Measurements from ENCODE around the gene DNM3. TPM values are rescaled to one million over a fixed set of nuclear protein-coding genes. Genes with fewer than 3 reads are reported as not detected.

Gene DNM3
- total RNA-seq, 1 donor from 2014 or later = 2.1 TPM

DNA sequence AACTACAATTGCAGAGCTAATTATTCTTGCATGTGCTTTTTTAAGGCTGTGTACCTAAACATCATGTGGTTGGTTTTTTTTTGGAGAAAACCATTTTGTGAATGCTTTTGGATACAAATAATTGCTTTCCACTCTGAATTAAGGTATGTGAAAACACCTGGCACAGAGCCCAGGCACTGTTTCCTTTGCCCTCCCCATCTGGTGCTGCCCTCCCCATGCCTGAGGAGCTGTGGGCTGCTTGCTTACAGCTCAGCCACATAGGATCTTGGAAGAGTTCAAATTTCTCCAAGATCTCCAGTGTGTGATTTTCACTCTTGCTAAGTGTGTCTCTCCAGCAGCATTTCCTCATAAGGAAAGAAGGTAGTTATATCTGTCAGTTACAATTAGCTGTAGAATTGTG lies 27.8 kb downstream of the DNM3 start:
- no peak for DNase-seq (ENCODE audit: extremely low spot score, unreplicated experiment)
- no peak overlapping the region for H3K4me3 Mint-ChIP-seq
- H3K4me1 Mint-ChIP-seq (ENCODE audit: unreplicated experiment) = peaks cover 5% of the 10 kb centered on the region
- TF ChIP-seq, protein P1, sequence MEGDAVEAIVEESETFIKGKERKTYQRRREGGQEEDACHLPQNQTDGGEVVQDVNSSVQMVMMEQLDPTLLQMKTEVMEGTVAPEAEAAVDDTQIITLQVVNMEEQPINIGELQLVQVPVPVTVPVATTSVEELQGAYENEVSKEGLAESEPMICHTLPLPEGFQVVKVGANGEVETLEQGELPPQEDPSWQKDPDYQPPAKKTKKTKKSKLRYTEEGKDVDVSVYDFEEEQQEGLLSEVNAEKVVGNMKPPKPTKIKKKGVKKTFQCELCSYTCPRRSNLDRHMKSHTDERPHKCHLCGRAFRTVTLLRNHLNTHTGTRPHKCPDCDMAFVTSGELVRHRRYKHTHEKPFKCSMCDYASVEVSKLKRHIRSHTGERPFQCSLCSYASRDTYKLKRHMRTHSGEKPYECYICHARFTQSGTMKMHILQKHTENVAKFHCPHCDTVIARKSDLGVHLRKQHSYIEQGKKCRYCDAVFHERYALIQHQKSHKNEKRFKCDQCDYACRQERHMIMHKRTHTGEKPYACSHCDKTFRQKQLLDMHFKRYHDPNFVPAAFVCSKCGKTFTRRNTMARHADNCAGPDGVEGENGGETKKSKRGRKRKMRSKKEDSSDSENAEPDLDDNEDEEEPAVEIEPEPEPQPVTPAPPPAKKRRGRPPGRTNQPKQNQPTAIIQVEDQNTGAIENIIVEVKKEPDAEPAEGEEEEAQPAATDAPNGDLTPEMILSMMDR (conservative IDR thresholded peaks at IDR 0.05) = no peak
- H3K27ac Mint-ChIP-seq = no peak overlapping the region
- H3K36me3 Mint-ChIP-seq = no peaks in the 10 kb centered on the region
- H3K9me3 Mint-ChIP-seq = no peaks in the 10 kb centered on the region
- peaks cover 5% of the 10 kb centered on the region for H3K27me3 Mint-ChIP-seq

DNA sequence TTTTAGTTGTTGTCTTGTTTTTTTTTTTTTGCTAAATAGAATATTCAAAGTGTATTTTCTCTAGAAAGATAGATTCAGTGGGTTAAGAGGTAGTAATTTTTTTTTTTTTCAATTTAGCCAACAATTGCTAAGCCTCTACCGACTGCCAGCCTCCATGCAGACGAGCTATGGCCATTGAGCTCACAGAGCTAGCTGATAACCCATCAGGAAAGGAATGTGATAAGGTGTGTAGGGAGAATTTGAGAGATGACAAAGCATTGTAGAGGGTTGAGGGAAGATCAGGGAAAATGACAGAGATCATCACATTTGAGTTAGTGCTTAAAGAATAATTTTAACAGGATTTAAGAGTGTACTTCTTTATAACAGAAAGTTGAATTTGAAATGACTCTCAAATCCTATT lies 30.6 kb downstream of the DNM3 start:
- Mint-ChIP-seq H3K27me3 (peaks cover 5% of the 10 kb centered on the region), H3K4me3 (no peak overlapping the region), H3K27ac (no peak overlapping the region), H3K9me3 (no peaks in the 10 kb centered on the region), H3K36me3 (no peaks in the 10 kb centered on the region), H3K4me1 (ENCODE audit: unreplicated experiment) (peaks cover 5% of the 10 kb centered on the region)
- TF ChIP-seq, protein P1 (conservative IDR thresholded peaks at IDR 0.05) = no peak
- no peak for DNase-seq (ENCODE audit: extremely low spot score, unreplicated experiment)

DNA sequence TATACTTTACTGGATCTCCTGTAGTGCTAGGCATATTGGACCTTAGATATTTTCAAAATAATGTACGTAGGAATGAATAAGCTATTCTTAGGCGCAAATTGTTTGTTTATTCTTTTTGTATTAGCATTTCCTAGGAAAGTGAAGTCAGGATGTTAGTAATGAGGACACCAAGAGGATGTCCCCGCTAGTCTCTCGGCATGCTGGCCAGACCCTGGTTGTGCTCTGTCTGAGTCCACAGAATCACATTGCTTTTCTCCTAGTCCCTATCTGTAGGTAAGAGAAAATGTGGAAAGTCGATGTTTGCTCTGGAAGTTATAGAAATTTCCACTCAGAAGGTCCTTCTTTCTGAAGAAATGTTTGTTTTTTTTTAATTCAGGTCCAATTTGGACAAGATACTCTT lies 31.1 kb downstream of the DNM3 start:
- Mint-ChIP-seq H3K27ac (no peak overlapping the region), H3K9me3 (no peaks in the 10 kb centered on the region), H3K27me3 (peaks cover 5% of the 10 kb centered on the region), H3K4me1 (ENCODE audit: unreplicated experiment) (peaks cover 5% of the 10 kb centered on the region), H3K4me3 (no peak overlapping the region), H3K36me3 (no peaks in the 10 kb centered on the region)
- TF ChIP-seq, protein P1 (conservative IDR thresholded peaks at IDR 0.05) = no peak
- no peak for DNase-seq (ENCODE audit: extremely low spot score, unreplicated experiment)

DNA sequence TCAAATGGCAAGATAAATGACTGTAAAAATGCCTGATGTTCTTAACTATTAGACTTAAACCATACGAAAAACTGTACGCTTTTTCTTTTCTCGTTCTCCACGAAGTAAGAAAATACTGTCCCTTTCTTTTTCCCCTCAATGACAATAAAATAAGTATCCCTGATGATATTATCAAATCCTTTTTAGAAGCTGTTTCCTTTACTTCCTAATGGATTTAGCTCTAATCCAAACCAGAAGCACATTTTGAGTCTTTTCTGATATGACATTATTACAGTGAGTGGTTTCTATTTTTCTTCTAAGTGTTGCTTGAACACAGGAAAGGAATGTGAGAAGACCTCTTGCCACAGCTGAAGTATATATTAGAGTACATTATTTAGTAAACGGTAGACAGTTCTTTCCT lies 32.4 kb downstream of the DNM3 start:
- Mint-ChIP-seq H3K27me3 (peaks cover 5% of the 10 kb centered on the region), H3K9me3 (no peaks in the 10 kb centered on the region), H3K4me1 (ENCODE audit: unreplicated experiment) (peaks cover 5% of the 10 kb centered on the region), H3K4me3 (no peak overlapping the region), H3K27ac (no peak overlapping the region), H3K36me3 (no peaks in the 10 kb centered on the region)
- TF ChIP-seq, protein P1 (conservative IDR thresholded peaks at IDR 0.05) = no peak
- DNase-seq (ENCODE audit: extremely low spot score, unreplicated experiment) = no peak

DNA sequence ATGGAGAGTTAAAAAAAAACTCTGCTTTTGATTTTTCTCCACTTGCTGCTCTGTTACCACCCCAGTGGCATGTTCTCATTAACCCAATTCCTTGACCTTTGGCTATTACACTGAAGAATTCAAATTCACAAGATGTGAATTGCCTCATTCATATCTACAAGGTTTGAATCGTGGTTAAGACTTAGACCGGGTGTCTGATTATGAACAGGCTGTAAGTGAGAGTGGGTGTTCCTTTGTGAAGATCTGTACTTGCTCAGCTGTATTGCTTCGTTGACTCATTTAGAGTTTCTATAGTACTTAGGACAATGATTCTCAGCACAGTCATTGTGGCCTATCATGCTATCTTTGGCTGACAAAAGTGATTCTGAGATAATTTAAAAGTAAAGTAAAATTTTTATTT lies 36.4 kb downstream of the DNM3 start:
- Mint-ChIP-seq H3K27ac (no peak overlapping the region), H3K4me3 (no peak overlapping the region), H3K4me1 (ENCODE audit: unreplicated experiment) (no peaks in the 10 kb centered on the region), H3K9me3 (no peaks in the 10 kb centered on the region), H3K36me3 (no peaks in the 10 kb centered on the region), H3K27me3 (no peaks in the 10 kb centered on the region)
- no peak for DNase-seq (ENCODE audit: extremely low spot score, unreplicated experiment)
- TF ChIP-seq, protein P1 (conservative IDR thresholded peaks at IDR 0.05) = no peak

DNA sequence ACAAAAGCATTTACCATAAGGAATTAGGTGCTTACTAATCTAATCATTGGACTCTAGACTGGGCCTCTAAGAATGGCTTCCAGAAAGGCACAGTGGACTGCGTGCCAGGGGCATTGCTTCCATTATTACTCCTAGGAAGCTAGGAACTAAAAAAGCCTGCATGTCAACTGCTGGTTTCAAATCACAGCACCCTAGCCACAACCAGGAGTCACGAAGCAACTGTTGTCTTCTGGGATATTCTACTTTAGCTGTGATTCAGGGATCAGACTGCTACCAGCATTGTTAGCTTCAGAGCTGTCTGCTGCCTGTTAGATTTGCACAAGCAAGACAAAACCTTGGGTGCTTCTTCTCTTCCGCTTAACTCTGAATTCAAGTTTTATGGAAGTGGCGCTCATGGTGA lies 38.3 kb downstream of the DNM3 start:
- Mint-ChIP-seq H3K4me1 (ENCODE audit: unreplicated experiment) (no peaks in the 10 kb centered on the region), H3K4me3 (no peak overlapping the region), H3K27ac (no peak overlapping the region), H3K27me3 (no peaks in the 10 kb centered on the region), H3K9me3 (no peaks in the 10 kb centered on the region), H3K36me3 (no peaks in the 10 kb centered on the region)
- DNase-seq (ENCODE audit: extremely low spot score, unreplicated experiment) = no peak
- TF ChIP-seq, protein P1 (conservative IDR thresholded peaks at IDR 0.05) = no peak
